T follicular helper cell (primary cell): ENCODE data around the gene GDE1.

Experiments used
- DNase-seq: peaks from one replicate; pipeline ENCODE4 v3.0.0-alpha.2; 2020; ENCODE audit warnings: low read depth

Gene GDE1

GRCh38 chr16:19523559-19524355, 1.9 kb upstream of the GDE1 start, which contains the start of gene CCP110:
Gene CCP110, plus strand, starts transcription at chr16:19523942. Its CDS starts 3,940 bp downstream, at chr16:19527882.
- DNase-seq, result peak; percentile 94

GRCh38 chr16:19523184-19523558, 1.3 kb upstream of the GDE1 start:
- no peak for DNase-seq

- DNase-seq, result no peak
Observed at GRCh38 chr16:19522760-19523159, 862 bp upstream of the GDE1 start.

- no peak for DNase-seq
Observed at GRCh38 chr16:19522397-19522732, 467 bp upstream of the GDE1 start.

- DNase-seq, result no peak
Observed at GRCh38 chr16:19520861-19521331, 1.0 kb downstream of the GDE1 start.

GRCh38 chr16:19518388-19518787, 3.5 kb downstream of the GDE1 start:
- no peak for DNase-seq

- DNase-seq, result no peak
Observed at GRCh38 chr16:19517424-19518089, 4.3 kb downstream of the GDE1 start.

GRCh38 chr16:19515757-19516156, 6.1 kb downstream of the GDE1 start:
- DNase-seq, result no peak

GRCh38 chr16:19513377-19514053, 8.4 kb downstream of the GDE1 start:
- DNase-seq, result no peak

- DNase-seq, result no peak
Observed at GRCh38 chr16:19512297-19512696, 9.6 kb downstream of the GDE1 start.

- no peak for DNase-seq
Observed at GRCh38 chr16:19507867-19508266, 14.0 kb downstream of the GDE1 start.

GRCh38 chr16:19506965-19507364, 14.9 kb downstream of the GDE1 start:
- DNase-seq, result no peak

GRCh38 chr16:19505600-19506303, 16.1 kb downstream of the GDE1 start:
- no peak for DNase-seq

GRCh38 chr16:19503461-19504075, 18.3 kb downstream of the GDE1 start:
- DNase-seq, result no peak

- DNase-seq, result peak; percentile 44
Observed at GRCh38 chr16:19502395-19503131, 19.3 kb downstream of the GDE1 start.

- DNase-seq, result no peak
Observed at GRCh38 chr16:19499481-19499880, 22.4 kb downstream of the GDE1 start.

- no peak for DNase-seq
Observed at GRCh38 chr16:19499006-19499405, 22.9 kb downstream of the GDE1 start.

GRCh38 chr16:19497176-19497575, 24.7 kb downstream of the GDE1 start:
- DNase-seq, result no peak

GRCh38 chr16:19490619-19491018, 31.3 kb downstream of the GDE1 start:
- DNase-seq, result no peak

GRCh38 chr16:19488213-19488640, 33.7 kb downstream of the GDE1 start:
- no peak for DNase-seq

GRCh38 chr16:19486750-19487325, 35.1 kb downstream of the GDE1 start:
- no peak for DNase-seq
